Measurements from ENCODE around the gene SARS2.
A peak's percentile ranks its signal among the peaks of the same experiment; 100 is the strongest.

The SARS2 gene

DNA sequence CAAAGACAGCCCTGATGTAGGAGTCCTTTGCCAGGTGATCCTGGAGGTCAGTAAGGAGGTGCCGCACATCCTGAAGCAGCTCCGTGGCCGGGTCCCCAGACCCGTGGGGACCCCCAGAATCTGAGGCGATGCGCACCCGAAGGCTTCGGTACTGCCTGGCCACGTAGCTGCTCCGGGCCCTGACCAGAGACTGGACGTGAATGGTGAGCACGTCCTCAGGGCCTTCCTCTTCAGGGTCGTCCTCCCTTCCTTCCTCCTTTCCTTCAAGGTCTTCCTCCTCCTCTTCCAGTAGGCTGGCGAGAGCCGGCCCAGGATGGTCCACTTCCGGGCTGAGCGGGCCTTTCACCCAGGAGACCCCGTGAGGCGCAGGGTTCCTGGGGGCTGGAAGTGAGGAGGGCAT lies 60.0 kb downstream of the SARS2 start:
- no peak overlapping the region for H3K4me3 ChIP-seq (ENCODE audit: low read length)
- TF ChIP-seq, protein P1, sequence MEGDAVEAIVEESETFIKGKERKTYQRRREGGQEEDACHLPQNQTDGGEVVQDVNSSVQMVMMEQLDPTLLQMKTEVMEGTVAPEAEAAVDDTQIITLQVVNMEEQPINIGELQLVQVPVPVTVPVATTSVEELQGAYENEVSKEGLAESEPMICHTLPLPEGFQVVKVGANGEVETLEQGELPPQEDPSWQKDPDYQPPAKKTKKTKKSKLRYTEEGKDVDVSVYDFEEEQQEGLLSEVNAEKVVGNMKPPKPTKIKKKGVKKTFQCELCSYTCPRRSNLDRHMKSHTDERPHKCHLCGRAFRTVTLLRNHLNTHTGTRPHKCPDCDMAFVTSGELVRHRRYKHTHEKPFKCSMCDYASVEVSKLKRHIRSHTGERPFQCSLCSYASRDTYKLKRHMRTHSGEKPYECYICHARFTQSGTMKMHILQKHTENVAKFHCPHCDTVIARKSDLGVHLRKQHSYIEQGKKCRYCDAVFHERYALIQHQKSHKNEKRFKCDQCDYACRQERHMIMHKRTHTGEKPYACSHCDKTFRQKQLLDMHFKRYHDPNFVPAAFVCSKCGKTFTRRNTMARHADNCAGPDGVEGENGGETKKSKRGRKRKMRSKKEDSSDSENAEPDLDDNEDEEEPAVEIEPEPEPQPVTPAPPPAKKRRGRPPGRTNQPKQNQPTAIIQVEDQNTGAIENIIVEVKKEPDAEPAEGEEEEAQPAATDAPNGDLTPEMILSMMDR (IDR thresholded peaks at IDR 0.05; ENCODE audit: insufficient read depth, low read depth, low read length, missing control alignments) = no peak
- no peak for DNase-seq (ENCODE audit: low read depth)

GRCh38 chr19:38869836-38870607 lies 60.5 kb downstream of the SARS2 start:
- DNase-seq (ENCODE audit: low read depth) = peak; percentile 69
- peak overlapping the region; percentile 32 for H3K4me3 ChIP-seq (ENCODE audit: low read length)
- TF ChIP-seq, protein P1 (IDR thresholded peaks at IDR 0.05; ENCODE audit: insufficient read depth, low read depth, low read length, missing control alignments) = peak; percentile 67

- DNase-seq (ENCODE audit: low read depth) = no peak
- TF ChIP-seq, protein P1 (IDR thresholded peaks at IDR 0.05; ENCODE audit: insufficient read depth, low read depth, low read length, missing control alignments) = no peak
- H3K4me3 ChIP-seq (ENCODE audit: low read length) = peak overlapping the region; percentile 32
Measured at GRCh38 chr19:38869160-38869835, 61.3 kb downstream of the SARS2 start.

DNA sequence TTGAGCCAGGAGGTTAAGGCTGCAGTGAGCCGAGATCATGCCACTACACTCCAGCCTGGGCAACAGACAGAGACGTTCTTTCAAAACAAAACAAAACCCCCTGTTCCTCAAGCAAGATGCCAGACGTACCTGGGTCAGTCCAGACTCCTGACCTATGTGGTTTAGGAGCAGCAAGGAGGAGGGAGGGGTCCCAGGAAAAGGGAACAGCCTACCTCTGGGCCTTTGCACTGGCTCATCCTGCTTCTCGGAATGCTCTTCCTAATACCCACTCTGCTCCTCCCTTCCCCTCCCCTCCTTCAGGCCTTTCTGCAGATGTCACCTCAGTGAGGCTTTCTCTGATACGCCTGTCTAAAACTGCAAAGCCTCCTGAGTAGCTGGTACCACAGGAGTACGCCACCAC lies 62.0 kb downstream of the SARS2 start:
- no peak overlapping the region for H3K4me3 ChIP-seq (ENCODE audit: low read length)
- TF ChIP-seq, protein P1 (IDR thresholded peaks at IDR 0.05; ENCODE audit: insufficient read depth, low read depth, low read length, missing control alignments) = no peak

DNA sequence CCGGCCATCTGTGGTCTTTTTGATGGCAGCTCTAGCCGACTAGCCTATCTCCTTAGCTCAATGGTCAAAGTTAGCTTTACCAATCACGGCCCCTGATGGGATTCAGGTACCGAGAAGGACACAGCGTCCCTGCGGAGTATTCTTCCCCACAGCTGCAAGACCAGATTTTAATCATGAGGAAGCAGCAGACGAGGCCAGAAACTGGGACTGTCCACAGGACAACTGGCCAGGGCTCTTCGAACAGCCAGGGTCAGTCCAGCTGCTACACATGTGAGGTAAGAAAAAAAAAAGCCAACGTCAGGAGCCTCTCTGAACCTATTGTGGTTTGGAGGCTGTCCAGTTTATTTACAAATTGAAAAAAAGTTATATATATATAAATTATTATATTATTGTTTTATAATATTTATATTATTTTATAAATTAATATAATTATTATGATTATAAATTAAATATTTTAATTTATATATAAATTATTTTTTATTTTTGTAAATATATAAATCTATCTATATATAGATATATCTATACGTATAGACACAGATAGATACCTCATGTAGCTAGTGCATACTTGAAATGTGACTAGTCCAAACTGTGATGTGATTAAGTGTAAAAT lies 63.3 kb downstream of the SARS2 start:
- H3K4me3 ChIP-seq (ENCODE audit: low read length) = no peak overlapping the region
- DNase-seq (ENCODE audit: low read depth) = no peak
- TF ChIP-seq, protein P1 (IDR thresholded peaks at IDR 0.05; ENCODE audit: insufficient read depth, low read depth, low read length, missing control alignments) = no peak

More for the DNA sequence above, 62.0 kb downstream of the SARS2 start:
- DNase-seq (ENCODE audit: low read depth) = no peak
